HG03097 (cell line): Measurements from ENCODE around the gene C1orf105.
A peak's percentile ranks its signal among the peaks of the same experiment; 100 is the strongest.
"Not testable (repeated sequence)": the region's sequence is repeated elsewhere in the genome, so short reads cannot be mapped to it uniquely, and the experiment has no call there.

Experiments
- ATAC-seq: cut with Tn5 transposase; IDR thresholded peaks from one replicate; pipeline ENCODE4 v1.9.1; 2021; ENCODE audit not compliant: unreplicated experiment, low FRiP score

C1orf105 gene

DNA sequence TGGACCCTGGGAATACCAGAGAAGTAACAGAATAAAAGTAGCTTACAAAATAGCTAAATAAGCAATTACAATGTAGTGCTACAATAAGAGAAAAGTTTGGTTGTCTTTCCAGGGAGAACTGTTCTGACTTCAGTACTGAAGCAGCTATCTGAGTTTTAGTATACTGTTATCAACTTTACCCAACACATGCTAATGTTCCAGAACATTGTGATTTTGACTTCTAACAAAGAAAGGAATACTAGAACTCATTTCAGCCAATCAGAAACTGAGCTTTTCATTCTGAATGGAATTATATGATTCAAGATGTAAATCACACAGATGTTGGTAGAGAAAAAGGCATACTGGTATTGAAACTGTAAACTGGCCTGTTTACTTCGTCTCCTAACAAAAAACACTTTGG, at the start of gene C1orf105:
C1orf105 (plus strand) TSS at position 301 of the 400 bp plus-strand sequence. CDS start 201 bp downstream, outside the sequence.
- ATAC-seq = no peak

GRCh38 chr1:172371646-172372045, 48.8 kb upstream of the C1orf105 start:
- ATAC-seq = not testable (repeated sequence)

- ATAC-seq = no peak
These were observed 46.6 kb upstream of the C1orf105 start for GRCh38 chr1:172373864-172374263.

DNA sequence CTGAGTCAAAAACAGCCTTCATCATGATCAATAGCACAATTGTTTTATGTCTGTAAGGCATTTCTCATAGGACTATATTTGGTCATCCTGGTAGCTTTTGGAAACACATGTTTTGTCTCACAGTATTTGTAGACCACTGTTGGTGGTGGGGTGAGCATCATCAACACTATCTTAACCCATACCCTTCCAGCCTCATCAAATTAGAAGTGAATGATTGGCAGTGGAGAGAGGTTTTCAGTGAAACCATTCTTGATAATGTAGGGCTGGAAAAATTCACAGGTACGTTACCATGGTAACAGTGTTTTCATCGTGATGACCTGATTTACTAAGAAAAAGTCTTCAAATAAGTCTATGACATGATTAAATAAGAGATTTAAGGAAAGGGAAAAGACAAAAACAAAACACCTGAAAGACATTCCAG, 45.3 kb upstream of the C1orf105 start:
- ATAC-seq = no peak

- no peak for ATAC-seq
These were observed 44.1 kb upstream of the C1orf105 start for GRCh38 chr1:172376431-172376830.

- ATAC-seq = no peak
These were observed 42.9 kb upstream of the C1orf105 start for GRCh38 chr1:172377565-172377964.

DNA sequence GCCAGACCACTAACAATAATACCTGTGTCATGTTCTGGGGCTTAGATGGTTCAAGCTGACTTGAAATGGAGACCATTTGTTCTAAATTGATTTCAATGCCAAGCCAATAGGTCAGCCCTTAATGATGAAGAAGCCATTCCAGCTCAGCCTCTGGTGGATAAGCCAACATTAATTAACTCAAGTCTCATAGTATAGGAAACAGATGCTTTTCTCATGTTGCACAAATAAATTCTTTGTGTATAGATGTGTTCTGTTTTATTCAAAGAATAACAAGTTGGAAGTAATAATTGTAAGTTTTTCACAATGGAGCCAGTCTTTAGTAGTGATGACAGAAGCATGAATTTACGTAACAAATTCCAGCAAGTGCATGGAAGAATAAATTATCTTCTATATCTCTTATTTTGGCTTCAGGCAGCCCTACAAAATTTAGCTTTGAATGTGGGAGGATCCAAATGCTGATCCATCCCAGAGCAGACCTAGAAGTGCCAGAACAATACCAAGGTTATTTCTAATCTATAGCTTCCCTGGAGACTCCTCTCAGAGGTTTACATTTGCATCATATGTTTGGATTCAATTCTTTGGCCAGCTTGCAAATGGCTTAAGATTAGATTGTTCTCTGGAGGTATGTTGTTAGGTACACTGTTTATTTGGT, 42.2 kb upstream of the C1orf105 start:
- ATAC-seq = no peak

GRCh38 chr1:172380441-172381244, 39.8 kb upstream of the C1orf105 start:
- peak; percentile 71 for ATAC-seq

GRCh38 chr1:172381946-172382345, 38.5 kb upstream of the C1orf105 start:
- no peak for ATAC-seq

DNA sequence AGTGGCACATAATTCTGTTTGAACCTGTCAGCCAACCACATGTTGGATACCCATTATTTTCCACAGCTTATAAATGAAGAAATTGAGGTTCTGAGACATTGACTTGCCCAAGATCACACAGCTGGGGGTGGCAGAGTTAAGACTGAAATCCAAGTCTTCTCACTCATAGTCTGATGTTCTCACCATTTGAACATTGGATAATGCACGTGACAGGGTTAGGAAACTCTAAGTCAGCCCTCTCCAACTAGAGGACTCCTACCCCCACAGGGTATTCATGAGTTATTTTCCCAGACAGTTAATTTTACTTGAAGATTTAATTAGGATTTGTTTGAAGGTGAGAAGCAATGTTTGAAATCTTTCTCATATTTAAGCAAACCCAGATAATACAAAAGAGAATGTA, 38.1 kb upstream of the C1orf105 start:
- ATAC-seq = no peak

GRCh38 chr1:172382990-172383389, 37.5 kb upstream of the C1orf105 start:
- no peak for ATAC-seq

GRCh38 chr1:172383536-172383935, 36.9 kb upstream of the C1orf105 start:
- ATAC-seq = no peak

DNA sequence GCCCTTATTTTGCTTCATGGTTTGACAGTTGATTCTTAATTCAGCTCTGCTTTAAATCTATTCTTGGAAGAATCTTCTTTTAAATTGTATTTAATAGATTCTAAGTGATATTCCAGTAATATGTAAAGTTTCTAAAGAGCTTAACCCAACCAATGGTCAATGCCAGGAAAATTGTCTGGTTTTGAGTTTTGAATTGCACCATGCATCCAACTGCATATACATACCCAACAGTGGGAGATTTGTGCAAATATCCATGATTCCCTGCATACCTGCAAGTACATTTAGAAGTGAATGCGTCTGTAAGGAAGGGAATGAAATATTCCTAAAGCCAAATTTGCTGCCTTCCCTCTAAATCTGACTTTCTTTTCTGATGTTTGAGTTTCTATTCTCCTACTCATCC, 35.8 kb upstream of the C1orf105 start:
- no peak for ATAC-seq

GRCh38 chr1:172386046-172386445, 34.4 kb upstream of the C1orf105 start:
- no peak for ATAC-seq

- ATAC-seq = no peak
These were observed 32.0 kb upstream of the C1orf105 start for GRCh38 chr1:172388490-172388889.

GRCh38 chr1:172390301-172390682, 30.2 kb upstream of the C1orf105 start:
- no peak for ATAC-seq

DNA sequence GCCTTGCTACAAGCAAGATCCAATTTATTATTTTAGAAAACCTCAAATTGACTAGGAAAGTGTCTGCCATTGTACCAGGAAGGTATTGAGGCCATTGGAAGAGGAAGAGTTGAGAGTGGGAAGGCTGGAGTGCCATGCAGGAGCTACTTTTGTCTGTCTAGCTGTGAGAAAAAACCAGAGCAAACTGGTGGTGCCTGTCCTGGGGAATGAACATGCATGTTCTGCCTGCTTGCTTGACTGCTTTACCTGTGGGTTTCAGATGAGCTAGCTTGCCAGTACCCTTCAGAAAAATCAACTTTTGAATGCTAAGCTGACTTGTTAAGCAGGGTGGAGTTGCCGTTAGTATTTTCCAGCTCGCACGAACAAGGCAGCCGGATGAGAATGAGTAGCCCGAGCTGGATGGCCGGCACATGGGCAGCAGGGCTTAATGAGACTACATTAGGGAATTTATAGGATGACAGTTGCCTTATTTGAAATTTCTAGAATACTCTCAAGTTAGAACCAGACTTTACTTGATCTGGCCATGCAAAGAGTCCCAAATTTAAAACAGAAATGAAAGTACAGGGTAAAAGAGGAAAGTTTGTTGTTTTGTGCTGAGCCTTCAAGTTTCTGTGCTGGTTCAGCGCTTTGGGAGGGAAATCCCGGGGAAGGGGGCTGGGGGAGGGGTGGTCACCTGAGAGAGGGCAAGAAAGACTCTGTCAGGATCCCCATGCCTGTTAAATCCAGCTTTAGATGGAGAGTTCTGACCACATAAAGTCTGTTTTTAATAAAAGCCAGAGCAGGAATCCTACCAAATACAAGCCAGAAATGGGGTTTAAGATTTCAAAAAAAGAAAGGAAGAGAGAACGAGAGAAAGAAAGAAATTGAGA, 29.6 kb upstream of the C1orf105 start:
- no peak for ATAC-seq

- no peak for ATAC-seq
These were observed 28.5 kb upstream of the C1orf105 start for GRCh38 chr1:172391976-172392375.

DNA sequence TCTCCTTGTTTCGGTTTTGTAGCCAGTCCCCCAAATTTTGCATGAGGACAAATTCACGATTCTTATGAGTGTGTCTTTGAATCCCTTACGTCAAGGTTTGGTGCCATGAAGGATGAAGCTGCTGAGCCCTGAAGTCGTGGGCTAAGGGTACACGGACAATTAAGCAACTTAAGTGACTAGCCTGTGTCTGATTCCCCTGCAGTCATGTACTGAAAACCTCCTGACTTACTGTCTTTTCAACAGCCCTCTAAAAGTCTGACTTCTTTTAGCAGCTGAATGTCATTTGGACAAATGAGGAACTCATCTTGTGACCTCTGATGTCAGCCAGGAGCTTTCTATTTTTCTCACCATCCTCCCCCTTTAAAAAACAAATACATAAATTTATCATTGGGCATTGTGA, 27.1 kb upstream of the C1orf105 start:
- no peak for ATAC-seq

DNA sequence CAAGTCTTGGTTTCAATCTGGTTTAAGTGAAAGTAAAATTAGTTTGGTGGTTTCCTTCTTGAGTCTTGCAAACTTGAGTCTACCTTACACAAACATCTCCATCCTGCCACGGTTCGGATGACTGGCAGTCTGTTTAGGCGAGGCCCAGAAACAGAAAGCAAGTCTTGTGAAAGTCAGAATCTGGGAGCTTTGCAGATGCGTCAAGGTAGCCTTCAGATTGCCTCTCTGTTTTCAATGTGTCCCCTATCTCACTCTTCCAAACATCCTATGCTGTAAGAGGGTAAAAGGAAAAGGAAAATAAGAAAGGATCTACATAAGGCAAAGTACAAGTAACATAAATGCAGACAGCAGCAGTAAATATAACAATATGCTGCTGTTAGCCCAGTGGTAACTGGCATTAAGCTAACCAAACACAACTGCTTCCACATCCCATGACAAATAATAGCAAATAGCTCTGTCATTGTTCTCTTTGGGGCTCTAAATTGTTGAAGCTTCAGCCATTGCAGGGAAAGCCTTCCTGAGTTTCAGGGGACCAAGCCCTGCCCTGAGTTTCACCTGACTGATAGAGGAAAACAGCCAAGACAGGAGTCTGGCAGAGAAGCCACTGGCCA, 26.2 kb upstream of the C1orf105 start:
- ATAC-seq = peak; percentile 69

GRCh38 chr1:172394811-172395210, 25.7 kb upstream of the C1orf105 start:
- ATAC-seq = no peak
